GM18517 (cell line): Measurements from ENCODE around the gene ABCF3.
"Not testable (repeated sequence)": the region's sequence is repeated elsewhere in the genome, so short reads cannot be mapped to it uniquely, and the experiment has no call there.

Source experiments
- ATAC-seq: cut with Tn5 transposase; IDR thresholded peaks from one replicate; pipeline ENCODE4 v1.9.1; 2021; ENCODE audit warnings: mild to moderate bottlenecking, moderate library complexity; ENCODE audit not compliant: unreplicated experiment

ABCF3 gene

GRCh38 chr3:184186184-184186901, at the start of gene ABCF3:
TSS of gene ABCF3 (plus strand) at chr3:184186199. CDS start at chr3:184186208, 9 bp downstream.
- ATAC-seq = no peak

DNA sequence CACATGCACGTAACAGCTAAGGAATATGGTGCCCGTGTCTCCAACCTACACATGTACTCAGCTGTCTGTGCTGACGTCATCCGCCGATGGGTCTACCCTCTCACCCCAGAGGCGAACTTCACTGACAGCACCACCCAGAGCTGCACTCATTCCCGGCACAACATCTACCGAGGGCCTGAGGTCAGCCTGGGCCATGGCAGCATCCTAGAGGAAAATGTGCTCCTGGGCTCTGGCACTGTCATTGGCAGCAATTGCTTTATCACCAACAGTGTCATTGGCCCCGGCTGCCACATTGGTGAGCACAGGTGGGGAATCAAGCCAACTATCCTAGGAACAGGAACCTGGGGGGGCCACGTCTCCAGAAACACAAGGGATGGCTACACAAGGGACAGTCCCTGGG, 45.6 kb upstream of the ABCF3 start:
- no peak for ATAC-seq

DNA sequence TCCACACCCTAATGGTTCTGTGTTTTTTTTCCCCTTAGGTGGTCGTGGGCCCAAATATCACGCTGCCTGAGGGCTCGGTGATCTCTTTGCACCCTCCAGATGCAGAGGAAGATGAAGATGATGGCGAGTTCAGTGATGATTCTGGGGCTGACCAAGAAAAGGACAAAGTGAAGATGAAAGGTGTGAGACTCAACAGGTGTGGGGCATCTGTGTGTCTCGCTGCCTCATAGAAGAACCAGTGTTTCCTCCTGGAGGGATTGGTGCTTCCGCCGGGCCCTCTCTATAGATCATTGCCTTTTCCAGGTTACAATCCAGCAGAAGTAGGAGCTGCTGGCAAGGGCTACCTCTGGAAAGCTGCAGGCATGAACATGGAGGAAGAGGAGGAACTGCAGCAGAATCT, 43.8 kb upstream of the ABCF3 start:
- no peak for ATAC-seq

- ATAC-seq = no peak
These were observed 42.7 kb upstream of the ABCF3 start for GRCh38 chr3:184143327-184143726.

- no peak for ATAC-seq
These were observed 41.5 kb upstream of the ABCF3 start for GRCh38 chr3:184144505-184144904.

DNA sequence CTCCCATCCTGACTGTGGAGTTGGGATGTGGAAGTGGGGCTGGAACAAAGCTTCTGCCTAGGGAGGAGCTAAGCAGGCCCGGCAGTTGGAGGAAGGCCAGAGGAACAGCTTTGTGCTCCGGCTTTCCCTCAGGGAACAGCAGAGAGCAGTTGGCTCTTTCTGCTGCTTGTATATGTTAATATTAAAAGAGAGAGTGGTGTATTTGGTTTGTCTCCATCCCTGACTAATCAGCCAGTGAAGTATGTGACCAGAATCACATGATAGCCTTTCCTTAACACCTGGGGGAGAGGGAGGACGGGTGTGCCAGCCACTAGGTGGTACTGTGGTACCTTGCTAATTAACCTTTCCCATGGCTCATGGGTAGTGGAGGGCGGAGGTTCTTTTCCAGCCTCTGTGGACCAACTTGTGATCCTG, 40.9 kb upstream of the ABCF3 start:
- ATAC-seq = no peak

GRCh38 chr3:184145751-184146270, 40.2 kb upstream of the ABCF3 start:
- no peak for ATAC-seq

GRCh38 chr3:184148076-184148475, 37.9 kb upstream of the ABCF3 start:
- no peak for ATAC-seq

- no peak for ATAC-seq
These were observed 36.9 kb upstream of the ABCF3 start for GRCh38 chr3:184149123-184149522.

DNA sequence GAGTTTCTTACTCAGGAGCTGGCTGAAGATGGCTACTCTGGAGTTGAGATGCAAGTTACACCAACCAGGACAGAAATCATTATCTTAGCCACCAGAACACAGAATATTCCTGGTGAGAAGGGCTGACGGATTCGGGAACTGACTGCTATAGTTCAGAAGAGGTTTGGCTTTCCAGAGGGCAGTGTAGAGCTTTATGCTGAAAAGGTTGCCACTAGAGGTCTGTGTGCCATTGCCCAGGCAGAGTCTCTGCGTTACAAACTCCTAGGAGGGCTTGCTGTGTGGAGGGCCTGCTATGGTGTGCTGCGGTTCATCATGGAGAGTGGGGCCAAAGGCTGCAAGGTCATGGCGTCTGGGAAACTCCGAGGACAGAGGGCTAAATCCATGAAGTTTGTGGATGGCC, 36.2 kb upstream of the ABCF3 start:
- ATAC-seq = not testable (repeated sequence)

DNA sequence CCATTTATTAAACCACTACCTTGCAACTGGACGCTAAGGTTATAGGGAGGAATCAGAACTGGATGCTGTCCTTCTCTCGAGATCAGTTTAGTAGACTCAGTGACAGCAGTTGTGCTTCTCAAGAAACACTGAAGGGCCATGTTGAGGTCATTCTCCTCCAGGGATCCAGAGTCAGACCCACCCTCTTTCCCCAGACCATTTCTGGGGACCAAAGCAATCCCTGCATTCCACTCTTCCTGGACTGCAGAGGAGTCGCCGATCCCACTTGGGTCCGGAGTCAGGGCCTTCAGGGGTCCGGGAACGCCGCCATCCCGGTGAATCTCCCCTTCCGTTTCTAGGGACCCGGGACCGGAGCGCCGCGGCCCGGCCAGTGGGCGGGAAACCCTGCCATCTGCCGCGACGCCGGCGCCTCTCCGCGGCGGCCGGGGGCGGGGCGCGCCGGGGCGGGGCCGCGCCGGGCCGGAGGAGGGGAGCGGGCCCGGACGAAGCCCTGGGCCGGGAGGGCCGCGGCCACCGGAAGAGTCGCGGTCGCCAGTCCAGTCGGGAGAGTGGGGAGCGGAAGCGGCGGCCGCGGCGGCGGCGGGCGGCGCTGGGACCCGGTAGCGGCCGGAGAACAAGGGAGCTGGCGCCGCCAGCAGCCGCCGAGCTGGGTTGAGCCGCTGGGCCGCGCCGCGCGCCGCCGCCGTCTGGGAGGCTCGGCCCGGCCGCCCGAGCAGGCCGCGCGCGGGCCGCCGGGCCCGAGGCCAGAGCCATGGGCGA, 30.9 kb upstream of the ABCF3 start, which contains the start of gene DVL3:
TSS of gene DVL3 (plus strand) at position 493 of the 759 bp plus-strand sequence. CDS start at position 752, 259 bp downstream.
- ATAC-seq = peak; percentile 50

DNA sequence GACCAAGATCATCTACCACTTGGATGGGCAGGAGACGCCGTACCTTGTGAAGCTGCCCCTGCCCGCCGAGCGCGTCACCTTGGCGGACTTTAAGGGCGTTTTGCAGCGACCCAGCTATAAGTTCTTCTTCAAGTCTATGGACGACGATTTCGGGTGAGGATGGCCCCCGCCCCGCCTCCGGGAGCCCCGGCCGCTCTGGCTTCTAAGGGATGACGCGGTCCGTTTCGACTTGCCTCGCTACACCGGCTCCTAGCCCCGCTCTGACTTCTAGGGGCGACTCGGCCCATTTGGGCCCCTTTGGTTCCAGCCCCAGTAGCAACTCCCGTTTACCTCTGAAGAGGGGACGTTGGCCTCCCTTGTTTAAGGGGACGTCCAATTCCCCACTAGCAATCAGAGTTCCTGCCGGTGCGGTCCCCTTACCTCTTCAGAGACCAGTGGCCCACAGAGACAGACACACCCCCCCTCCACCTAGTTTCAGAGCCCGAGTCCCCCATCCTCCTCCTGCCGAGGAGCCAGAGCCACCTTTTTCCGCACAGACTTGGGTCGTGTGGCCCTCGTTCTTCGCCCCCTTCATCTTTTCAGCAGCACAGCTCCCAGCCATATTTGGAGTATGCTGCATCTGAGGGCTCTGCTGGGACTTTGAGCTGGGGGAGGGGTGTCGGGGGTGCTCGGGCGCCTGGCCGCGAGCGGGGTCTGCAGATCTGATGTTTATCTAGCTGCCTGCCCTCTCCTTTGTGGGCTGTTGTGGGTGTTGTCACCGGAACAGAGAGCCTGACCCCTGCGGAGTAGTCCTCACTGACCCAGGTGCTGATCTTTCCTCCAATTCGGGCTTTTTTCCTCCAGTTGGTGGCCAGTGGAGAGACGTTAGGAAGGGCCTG, 30.1 kb upstream of the ABCF3 start:
- ATAC-seq = peak; percentile 28

- ATAC-seq = no peak
These were observed 29.5 kb upstream of the ABCF3 start for GRCh38 chr3:184156522-184156955.

- no peak for ATAC-seq
These were observed 28.8 kb upstream of the ABCF3 start for GRCh38 chr3:184157206-184157605.

DNA sequence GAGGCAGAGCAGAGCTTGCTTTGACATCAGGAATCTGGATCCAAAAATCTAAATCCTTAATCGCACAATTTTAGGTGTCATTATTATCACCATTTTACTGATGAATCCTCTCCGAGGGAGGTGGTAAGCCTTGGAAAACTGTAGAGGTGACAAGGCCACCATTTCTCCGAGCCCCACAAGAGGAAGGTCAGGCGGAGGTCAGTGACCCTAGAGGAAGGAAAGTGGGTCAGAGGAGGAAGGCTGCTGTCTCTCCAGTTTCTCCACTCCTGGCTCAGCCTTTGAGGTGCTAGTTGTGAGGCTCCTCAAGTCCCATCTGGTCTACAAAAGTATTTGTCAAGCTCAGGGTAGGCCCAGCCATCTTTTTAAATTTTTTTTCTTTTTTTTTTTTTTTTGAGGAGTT, 27.6 kb upstream of the ABCF3 start:
- ATAC-seq = no peak

DNA sequence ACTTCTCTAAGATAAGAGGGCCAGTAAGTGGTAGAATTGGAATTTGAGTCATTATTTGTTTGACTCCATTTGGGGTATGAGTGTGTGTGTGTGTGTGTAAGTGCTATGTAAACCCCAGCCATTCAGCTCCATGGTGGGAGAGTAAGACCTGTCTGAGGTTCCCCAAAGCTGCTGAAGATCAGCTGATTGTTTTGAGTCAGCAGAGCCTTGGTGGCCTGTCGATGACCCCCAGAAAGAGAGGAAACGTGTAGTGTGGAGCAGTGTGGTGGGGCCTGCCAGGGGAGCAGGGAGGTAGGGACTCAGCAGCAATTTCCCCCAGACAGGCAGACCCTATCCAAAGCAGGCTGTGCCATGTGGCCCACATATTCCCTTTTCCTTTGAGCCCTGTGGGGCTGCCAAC, 25.5 kb upstream of the ABCF3 start:
- no peak for ATAC-seq

DNA sequence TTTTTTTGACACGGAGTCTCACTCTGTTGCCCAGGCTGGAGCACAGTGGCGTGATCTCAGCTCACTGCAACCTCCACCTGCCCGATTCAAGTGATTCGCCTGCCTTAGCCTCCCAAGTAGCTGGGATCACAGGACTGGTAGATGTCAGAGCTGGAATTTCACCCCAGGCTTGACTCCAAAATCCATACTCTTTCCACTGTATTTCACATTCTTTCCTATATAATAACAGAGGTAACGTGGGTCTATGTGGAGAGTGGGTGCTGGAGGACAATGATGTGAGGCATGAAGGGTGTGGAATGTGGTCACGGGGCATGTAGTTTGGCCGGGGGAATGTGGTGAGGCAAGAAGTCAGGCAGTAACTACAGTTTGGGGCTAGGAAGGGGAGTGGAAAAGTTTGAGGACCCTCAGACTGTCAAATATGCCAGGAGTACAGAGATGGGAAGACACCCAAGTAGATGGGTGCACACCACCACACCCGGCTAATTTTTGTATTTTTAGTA, 23.4 kb upstream of the ABCF3 start:
- ATAC-seq = not testable (repeated sequence)

GRCh38 chr3:184164648-184165330, 21.2 kb upstream of the ABCF3 start:
- no peak for ATAC-seq

- ATAC-seq = no peak
These were observed 20.5 kb upstream of the ABCF3 start for GRCh38 chr3:184165543-184165942.

GRCh38 chr3:184166671-184167070, 19.3 kb upstream of the ABCF3 start:
- ATAC-seq = no peak
